ENCODE measurements around the gene ARL1.
"Not testable (repeated sequence)": the region's sequence is repeated elsewhere in the genome, so short reads cannot be mapped to it uniquely, and the experiment has no call there.

The ARL1 gene

GRCh38 chr12:101407436-101408345 lies at the start of gene ARL1:
Gene ARL1, minus strand, starts transcription at chr12:101407772. Its CDS starts 127 bp downstream, at chr12:101407645.
- peak; percentile 78 for DNase-seq

- DNase-seq: peak; percentile 38
Observed at GRCh38 chr12:101455685-101456084, 48.1 kb upstream of the ARL1 start.

DNA sequence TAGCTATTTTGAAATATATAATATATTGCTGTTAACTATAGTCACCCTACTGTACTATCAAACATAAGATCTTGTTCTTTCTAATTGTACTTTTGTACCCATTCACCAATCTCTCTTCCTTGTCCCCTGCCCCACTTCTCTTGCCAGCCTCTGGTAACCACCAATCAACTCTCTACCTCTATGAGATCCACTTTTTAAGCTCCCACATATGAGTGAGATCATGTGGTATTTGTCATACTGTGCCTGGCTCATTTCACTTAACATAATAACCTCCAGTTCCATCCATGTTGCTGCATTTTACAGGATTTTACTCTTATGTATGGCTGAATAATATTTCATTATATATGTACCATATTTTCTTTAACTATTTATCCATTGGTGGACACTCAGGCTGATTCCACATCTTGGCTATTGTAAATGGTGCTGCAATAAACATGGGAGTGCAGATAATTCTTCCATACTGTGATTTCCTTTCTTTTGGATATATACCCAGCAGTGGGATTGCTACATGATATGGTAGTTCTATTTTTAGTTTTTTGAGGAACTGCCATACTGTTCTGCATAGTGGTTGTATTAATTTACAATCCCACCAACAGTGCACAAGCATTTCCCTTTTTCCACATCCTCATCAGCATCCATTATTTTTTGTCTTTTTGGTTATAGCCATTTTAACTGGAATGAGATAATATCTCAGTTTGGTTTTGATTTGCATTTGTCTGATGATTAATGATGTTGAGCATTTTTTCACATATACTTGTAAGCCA lies 34.1 kb upstream of the ARL1 start:
- no peak for DNase-seq

DNA sequence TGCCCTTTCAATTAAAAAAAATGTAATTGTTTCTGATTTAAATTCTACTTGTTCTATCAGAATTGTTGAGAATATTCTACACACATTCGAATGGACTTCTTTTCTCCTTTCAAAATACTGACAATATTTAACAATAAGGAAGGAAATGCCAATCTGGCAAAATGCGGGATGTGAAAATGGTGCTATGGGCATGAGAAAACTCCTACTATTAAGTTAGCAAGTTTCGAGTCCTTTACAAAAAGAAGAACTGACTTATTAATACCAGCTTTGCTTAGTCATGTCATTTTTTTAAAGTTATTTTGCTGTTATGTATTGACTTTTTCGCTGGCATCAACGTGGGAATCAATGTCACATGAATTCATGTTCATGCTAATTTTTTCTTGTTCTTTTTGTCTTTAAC lies 31.7 kb upstream of the ARL1 start:
- DNase-seq: no peak

GRCh38 chr12:101436136-101436535 lies 28.6 kb upstream of the ARL1 start:
- no peak for DNase-seq

- no peak for DNase-seq
Observed at GRCh38 chr12:101430456-101430855, 22.9 kb upstream of the ARL1 start.

DNA sequence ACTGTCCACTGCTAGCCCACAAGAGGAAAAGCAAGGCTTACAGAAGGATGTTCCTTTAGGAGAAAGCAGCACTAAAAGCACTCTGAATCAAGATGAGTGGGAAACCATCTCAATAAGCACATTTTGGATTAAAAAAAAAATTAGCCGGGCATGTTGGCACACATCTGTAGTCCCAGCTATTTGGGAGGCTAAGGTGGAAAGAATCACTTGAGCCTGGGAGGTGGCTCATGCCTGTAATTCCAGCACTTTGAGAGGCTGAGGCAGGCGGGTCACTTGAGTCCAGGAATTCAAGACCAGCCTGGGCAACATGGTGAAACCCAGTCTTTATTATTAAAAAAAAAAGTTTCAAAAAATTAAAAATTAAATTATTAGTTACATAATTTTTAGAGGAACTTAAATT lies 17.0 kb upstream of the ARL1 start:
- no peak for DNase-seq

GRCh38 chr12:101422066-101422465 lies 14.5 kb upstream of the ARL1 start:
- DNase-seq: not testable (repeated sequence)

GRCh38 chr12:101415228-101415627 lies 7.7 kb upstream of the ARL1 start:
- DNase-seq: no peak

- DNase-seq: peak; percentile 45
Observed at GRCh38 chr12:101414533-101415119, 7.1 kb upstream of the ARL1 start.

- DNase-seq: not testable (repeated sequence)
Observed at GRCh38 chr12:101410169-101410568, 2.6 kb upstream of the ARL1 start.

GRCh38 chr12:101407049-101407435 lies 530 bp downstream of the ARL1 start:
- DNase-seq: no peak

DNA sequence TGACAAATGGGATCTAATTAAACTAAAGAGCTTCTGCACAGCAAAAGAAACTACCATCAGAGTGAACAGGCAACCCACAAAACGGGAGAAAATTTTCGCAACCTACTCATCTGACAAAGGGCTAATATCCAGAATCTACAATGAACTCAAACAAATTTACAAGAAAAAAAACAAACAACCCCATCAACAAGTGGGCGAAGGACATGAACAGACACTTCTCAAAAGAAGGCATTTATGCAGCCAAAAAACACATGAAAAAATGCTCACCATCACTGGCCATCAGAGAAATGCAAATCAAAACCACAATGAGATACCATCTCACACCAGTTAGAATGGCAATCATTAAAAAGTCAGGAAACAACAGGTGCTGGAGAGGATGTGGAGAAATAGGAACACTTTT lies 16.4 kb downstream of the ARL1 start:
- not testable (repeated sequence) for DNase-seq

DNA sequence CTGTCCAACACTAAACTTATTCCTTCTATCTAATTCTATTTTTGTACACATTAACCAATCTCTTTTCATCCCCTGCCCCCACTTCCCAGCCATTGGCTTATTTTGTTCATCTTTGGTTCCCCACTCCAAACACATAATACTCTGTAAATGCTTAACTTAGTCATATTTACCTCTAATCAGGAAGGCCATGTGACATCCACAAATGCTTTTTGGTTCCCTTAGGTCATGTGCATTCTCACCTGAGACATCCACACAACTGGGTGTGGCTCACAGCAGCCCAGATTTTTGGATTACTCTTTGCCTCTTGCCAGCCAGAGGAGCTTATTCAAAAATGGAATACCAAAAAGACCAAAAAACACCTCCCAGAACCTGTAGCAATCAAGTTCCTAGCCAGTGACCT lies 28.4 kb downstream of the ARL1 start:
- DNase-seq: no peak

DNA sequence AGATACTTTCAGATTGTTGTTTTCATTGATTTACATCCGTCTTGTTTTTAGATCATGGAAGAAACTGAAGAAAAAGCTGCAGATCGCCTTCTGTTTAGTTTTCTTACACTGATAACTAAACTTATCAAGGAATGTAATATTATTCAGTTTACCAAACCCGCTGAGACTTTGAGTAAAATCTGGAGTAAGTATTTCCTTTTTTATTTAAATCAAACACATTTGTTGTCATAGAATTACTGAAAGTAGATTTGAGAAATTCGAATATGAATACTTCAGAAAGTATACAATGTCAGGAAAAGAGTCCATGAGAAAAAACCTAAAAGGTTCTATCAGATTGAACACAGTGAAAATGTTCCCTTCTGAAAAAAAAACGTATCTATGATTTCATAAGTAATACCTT lies 32.0 kb downstream of the ARL1 start:
- no peak for DNase-seq

- DNase-seq: no peak
Observed at GRCh38 chr12:101372431-101372830, 35.1 kb downstream of the ARL1 start.

DNA sequence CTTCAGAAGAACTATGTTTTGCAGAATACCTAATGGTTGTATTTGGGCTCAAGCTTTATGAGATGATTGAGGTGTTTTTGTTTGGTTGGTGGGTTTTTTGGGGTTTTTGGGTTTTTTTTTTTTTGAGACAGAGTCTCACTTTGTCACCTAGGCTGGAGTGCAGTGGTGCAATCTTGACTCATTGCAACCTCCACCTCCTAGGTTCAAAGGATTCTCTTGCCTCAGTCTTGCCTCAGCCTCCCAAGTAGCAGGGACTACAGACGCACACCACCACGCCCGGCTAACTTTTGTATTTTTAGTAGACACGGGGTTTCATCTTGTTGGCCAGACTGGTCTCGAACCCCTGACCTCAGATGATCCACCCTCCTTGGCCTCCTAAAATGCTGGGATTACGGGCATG lies 39.6 kb downstream of the ARL1 start:
- DNase-seq: no peak

DNA sequence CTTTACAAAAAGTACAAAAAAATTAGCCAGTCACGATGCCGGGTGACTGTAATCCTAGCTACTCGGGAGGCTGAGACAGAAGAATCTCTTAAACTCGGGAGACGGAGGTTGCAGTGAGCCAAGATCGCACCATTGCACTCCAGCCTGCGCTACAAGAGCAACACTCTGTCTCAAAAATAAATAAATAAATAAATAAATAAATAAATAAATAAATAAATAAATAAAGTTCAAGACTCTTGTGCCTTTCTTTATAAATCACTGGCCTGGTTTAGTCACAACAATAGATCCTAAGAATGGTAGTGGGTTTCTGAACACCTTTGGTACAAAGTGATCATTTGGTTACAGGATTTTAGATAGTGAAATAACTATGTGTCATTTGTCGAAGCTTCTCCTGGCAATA lies 46.1 kb downstream of the ARL1 start:
- DNase-seq: no peak

DNA sequence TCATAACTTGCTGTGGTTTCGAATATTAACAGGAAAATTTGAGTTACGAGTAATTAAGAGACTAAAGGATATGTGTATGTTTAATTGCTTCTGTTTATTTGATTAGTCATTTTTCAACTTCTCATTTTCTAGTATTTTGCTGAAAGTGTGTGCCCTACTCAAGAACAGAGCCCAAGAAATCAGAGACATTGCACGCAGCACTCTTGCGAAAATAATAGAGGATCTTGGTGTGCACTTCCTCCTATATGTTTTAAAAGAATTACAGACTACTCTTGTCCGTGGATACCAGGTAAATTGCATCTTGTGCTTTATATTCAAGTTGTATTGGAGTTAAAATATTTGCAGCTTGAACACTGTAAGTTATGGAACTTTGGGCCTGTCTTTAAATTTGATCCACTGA lies 50.8 kb downstream of the ARL1 start:
- DNase-seq: no peak

GRCh38 chr12:101351682-101352081 lies 55.9 kb downstream of the ARL1 start:
- DNase-seq: no peak

DNA sequence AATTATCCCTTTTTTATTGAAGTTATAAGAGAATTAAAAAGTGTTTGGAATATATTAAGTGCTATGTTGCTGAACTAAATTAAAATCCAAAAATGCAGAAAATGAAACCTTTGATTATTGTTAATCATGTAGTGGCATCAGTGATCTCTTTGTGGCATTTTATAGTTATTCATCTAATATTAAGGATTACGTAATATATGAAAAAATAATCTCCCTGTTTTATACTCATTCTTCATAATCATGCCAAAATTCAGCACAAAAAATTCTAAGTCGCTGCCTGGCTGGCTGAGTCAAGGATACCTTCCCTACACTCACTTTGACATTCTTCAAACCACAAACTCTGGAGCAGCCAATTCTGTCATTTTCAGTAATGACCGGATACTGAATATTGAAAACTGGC lies 63.7 kb downstream of the ARL1 start:
- DNase-seq: no peak
